Amniotic epithelial cell (primary cell): Measurements from ENCODE around the gene ZNF785.
A peak's percentile ranks its signal among the peaks of the same experiment; 100 is the strongest.
"Not testable (repeated sequence)": the region's sequence is repeated elsewhere in the genome, so short reads cannot be mapped to it uniquely, and the experiment has no call there.

Source experiments
- DNase-seq: peaks from one replicate; pipeline ENCODE4 v3.0.0-alpha.2; 2010; ENCODE audit warnings: low read depth

ZNF785 gene

DNA sequence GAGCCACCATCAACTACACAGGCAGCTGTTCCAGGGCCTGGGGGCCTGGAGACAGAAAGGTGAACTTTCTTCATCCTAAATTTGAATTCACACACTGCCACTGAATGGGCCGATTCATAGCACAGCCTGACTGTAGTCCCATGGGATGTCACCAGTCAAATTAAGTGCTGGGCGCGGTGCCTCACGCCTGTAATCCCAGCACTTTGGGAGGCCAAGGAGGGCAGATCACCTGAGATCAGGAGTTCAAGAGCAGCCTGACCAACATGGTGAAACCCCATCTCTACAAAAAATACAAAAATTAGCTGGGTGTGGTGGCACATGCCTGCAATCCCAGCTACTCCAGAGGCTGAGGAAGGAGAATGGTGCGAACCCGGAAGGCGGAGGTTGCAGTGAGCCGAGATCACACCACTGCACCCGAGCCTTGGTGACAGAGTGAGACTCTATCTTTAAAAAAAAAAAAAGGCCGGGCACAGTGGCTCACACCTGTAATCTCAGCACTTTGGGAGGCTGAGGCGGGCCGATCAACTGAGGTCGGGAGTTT, 45.4 kb downstream of the ZNF785 start:
- not testable (repeated sequence) for DNase-seq

DNA sequence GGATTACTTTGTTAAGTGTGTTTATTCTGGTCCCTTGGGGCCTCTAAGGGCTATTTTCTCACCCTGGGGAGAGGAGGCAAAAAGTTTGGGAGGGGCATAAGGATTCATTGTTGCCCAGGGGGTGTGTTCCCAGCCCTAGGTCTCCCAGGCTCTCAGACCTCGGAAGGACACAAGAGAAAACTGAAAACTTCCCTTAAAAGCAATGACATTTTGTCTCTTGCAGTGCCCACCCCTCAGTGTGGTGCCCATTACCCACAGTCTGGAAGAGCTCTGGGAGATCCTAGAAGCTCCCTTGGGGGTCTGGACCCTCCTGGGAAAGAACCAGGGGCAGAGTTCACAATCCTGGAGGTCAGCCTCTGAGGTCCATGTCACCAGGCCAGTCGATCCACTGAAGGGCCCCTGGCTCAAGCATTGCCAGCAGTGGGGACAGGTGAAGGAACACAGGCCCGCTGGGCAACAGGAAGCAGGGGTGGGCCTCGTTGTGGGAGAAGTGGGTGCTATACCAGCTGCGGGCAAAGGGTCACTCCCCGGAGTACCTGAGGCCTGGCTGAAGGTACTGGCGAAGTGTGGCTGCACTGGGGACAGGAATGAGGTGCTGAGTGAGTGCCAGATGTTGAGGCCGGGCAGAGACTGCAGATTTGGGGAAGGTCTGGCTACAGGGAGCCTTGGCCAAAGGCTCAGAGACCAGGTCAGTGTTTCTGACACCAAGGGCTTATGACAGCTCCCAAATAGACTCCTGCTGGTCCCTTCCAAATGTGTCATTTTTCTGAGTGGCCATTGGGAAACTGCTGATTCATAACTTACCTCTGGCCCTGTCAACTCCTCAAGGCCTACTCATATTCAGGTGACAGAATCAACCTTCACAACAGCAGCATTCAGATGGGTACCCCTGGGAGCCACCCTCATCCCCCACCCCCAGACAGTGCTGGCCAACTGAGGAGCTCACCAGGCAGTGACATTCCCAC, 46.2 kb downstream of the ZNF785 start:
- DNase-seq: no peak

DNA sequence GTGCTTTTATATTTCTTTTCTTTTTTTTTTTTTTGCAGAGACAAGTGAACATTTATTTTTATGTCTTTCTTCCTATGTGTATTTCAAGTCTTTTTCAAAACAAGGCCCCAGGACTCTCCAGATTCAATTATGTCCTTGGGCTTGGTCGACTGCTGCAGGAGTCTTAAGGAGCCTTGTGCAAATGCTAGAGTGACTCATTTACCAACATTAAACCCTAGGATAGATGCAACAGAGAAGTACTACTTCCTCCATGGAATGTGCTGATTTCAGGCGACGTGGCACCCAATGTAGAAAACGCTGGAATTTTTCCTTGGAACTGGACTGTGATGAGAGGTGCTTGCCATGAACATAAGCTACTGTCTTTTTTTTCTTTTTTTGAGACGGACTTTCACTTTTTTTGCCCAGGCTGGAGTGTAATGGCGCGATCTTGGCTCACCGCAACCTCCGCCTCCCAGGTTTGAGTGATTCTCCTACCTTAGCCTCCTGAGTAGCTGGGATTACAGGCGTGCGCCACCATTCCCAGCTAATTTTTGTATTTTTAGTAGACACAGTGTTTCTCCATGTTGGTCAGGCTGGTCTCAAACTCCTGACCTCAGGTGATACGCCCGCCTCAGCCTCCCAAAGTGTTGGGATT, 49.0 kb downstream of the ZNF785 start:
- peak; percentile 78 for DNase-seq

DNA sequence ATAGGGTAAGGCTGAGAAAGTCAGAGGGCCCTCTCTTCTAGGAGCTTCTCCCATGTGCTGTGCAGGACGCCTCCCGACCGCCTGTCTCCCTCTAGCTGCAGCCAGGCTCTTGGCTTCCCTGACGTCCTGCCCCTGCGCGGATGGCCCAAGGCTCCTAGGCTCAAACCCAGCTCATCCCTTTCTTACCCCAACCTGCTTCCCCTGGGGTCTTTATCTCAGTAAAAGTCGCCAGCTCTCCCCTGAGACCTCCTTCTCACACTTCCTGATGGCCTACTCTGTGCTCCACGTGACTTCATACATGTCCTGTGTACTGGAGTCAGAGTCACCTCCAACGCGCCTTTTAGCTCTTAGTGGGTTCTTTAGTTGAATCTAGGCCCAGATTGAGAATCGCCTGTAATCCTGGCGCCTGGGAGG, 49.7 kb downstream of the ZNF785 start:
- peak; percentile 74 for DNase-seq

DNA sequence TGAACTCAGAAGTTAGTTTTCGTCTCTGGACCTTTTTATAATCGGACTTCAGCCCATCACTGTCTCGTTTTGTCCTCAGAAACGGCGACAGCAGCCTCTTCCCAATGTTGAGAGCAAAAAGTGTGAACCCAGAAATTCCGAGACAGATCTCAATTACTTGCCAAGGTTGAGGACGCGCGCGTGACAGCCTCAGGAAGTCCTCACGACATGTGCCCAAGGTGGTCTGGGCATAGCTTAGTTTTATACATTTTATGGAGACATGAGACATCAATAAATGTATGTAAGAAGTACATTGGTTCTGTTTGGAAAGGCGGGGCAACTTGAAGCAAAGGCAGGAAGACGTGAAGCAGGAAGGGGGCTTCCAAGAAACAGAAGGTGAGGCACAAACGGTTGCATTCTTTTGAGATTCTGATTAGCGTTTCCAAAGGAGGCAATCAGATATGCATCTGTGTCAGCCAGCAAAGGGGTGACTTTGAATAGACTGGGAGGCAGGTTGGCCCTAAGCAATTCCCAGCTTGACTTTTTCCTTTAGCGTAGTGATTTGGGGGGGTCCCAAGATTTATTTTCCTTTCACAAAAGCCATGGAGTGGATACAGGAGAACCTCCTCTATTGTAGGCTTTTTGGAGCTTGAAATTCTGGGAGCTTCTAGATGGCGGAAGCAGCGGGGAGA, 50.3 kb downstream of the ZNF785 start:
- peak; percentile 15 for DNase-seq

DNA sequence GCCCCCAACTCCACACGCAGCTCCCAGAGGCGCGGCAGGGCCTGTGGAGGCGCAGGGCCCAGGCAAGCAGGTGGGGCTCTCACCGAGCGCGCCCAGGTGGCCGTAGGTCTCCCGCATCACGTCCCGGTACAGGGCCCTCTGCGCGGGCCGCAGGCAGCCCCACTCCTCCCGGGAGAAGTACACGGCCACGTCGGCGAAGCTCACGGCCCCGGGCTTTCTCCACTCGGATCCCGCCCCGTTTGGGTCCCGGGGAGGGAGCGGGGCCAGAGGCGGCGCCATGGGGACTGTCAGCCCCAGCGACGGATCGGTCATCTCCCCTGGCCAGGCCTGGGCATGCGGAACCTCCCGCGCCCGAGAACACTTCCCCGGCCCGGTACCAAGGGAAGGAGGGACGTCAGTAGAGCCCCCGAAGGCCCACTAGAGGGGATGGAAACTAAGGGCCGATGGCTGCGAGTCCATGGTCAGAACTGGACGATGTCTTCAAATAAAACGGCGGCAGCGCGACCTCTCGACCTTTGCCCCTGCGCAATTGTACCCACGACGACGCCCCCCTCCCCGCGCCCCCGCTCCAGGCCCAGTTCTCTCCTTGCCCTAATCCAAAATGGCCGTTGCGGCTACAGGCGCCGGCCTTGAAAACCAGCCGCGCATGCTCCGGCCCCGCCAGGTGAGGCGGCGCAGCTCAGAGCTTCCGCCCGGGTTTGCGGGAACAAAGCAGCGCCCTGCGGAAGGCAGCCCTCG, 51.0 kb downstream of the ZNF785 start, which contains the start of gene ZNF747:
Gene ZNF747, minus strand, starts transcription at position 491 of the 738 bp plus-strand sequence. Its CDS starts 179 bp downstream, at position 312.
- DNase-seq: peak; percentile 80

DNA sequence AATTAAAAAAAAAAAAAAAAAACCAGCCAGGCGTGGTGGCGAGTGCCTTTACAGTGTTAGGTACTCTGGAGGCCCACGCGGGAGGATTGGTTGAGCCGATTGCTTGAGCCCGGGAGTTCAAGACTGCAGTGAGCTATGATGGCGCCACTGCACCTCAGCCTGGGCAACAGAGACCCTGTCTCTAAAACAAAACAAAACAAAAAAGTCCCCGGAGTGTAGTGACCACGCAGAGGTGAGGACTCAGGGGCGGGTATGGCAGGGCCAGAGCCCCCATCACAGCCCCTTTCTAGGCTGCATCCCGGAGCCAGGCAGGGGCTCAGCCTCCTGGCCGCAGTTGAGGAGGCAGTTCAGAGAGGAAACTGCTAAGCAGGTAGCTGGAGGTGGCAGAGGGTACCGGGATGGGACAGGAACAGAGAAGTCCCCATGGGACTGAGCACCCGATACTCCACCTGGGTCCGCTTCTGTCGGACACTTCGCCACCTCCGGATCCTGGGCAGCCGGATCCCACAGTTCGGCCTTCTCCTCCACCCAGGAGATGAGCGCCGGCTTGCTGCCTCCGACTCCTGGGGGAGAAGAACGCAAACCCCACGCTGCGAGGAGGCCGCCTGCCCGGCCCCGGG, 51.6 kb downstream of the ZNF785 start:
- no peak for DNase-seq

DNA sequence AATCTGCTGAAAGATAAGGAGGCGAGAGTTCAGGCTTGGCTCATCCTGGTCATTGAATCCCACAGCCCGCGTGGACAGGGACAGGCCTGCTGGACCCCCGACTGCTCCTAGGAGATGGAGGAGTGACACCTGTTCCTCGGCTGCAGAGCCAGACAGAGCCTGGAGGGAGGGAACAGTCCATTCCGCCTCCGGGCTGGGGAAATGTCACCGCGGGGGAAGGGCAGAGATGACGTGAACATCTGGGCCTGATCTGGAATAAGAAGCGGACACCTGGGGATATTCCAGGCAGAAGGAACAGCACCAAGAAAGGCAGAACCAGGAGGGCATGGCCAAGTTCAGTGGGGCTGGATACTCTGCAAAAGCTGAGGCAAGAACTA, 52.4 kb downstream of the ZNF785 start:
- DNase-seq: no peak

DNA sequence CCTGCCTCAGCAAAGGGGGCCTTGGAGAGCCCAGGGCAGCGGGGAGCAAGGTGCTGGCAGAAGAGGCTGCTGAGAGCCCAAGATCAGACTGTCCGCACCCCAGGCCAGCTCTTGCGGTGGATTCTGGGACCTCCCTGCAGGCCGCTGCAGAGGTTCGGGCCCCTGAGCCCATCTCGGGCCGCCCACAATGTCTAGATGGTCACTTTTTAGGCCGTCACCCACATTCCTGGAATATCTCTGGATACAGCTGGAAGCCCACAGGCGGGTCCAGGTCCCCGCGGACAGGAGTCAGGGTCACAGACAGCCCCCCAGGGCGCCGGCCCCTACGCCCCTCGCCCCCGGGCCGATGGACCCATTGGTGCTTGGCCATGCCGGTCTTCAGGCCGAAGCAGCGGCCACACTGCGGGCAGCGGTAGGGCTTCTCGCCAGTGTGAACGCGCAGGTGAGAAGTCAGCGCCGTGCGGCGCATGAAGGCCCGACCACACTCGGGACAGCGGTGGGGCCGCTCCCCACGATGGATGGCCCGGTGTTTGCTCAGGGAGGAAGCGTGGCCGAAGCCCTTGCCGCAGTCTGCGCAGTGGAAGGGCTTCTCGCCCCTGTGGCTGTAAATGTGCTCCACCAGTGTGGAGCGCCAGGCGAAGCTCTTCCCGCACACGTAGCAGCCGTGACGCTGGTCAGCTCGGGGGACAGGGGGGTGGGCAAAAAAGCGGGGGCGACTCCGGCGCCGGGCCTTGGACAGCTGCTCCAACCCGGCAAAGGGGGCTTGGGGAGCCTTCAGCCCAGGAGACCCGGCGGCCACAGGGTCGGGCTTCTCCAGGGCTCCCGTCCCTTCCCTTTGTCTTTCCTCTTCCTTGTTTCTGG, 53.0 kb downstream of the ZNF785 start:
- no peak for DNase-seq
